IPS DF 6.9 (cell line): Measurements from ENCODE around the gene SOHLH1.
"Not testable (repeated sequence)": the region's sequence is repeated elsewhere in the genome, so short reads cannot be mapped to it uniquely, and the experiment has no call there.

Source experiments
- DNase-seq: peaks from one replicate; pipeline ENCODE4 v3.0.0-alpha.2; 2013; ENCODE audit warnings: low read depth, low spot score
- H3K27ac ChIP-seq: one replicate; pipeline ENCODE4 v1.5.1; 2013; ENCODE audit warnings: low read length, control low read depth
- H3K27me3 ChIP-seq: 2 replicates; pipeline ENCODE4 v1.6.1; 2013; ENCODE audit warnings: mild to moderate bottlenecking, low read length; ENCODE audit not compliant: control insufficient read depth, insufficient read depth
- H3K36me3 ChIP-seq: 2 replicates; pipeline ENCODE4 v1.6.1; 2013; ENCODE audit warnings: low read length; ENCODE audit not compliant: control insufficient read depth, insufficient read depth
- H3K4me1 ChIP-seq: 2 replicates; pipeline ENCODE4 v1.6.1; 2013; ENCODE audit warnings: low read length; ENCODE audit not compliant: control insufficient read depth, insufficient read depth
- H3K4me3 ChIP-seq: 2 replicates; pipeline ENCODE4 v1.5.1; 2013; ENCODE audit warnings: mild to moderate bottlenecking, low read length
- H3K9me3 ChIP-seq: 2 replicates; pipeline ENCODE4 v1.6.1; 2013; ENCODE audit warnings: low read length, inconsistent platforms; ENCODE audit not compliant: control insufficient read depth, insufficient read depth
- WGBS: extraction: QIAGEN DNeasy Blood & Tissue Kit; methylation state at CpG from one replicate; pipeline ENCODE4 v1.1.7; 2013; ENCODE audit warnings: mixed read lengths, missing lambda C conversion rate; ENCODE audit not compliant: insufficient read length, insufficient coverage; 5-methylcytosine and 5-hydroxymethylcytosine counted together

The SOHLH1 gene

DNA sequence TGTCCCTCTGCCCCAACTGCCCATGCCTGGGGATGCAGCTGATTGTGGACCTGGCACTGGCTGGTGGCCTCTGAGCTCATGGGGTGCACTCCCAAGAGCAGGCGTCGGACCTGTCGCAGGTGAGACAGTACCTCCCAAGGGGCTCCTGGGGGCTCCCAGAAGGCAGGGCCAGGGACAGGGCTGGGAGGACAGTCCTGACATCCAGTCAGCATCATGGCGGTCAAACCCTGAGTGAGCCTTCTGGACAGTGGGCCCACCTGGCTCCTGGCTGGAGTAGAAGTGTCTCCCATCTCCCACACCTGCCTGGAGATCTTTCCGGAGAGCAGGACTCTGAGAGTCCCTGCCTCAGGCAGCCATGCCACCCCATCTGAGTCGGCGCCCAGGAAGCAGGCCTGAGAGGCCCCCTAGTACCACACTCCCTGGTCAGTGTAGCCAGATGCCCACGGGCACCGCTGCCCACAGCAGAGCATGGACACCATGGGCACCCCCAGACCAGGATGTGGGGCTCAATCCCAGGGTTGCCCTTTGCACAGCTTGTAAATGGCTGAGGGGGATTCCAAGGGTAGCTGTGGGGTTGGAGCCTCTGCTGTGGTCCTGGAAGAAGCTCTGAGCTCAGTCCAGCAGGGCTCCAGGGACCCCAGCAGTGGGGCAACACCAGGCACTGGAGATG, 29.5 kb downstream of the SOHLH1 start:
- no peaks in the 10 kb centered on the region for H3K36me3 ChIP-seq
- no peaks in the 10 kb centered on the region for H3K9me3 ChIP-seq
- WGBS, result no CpG with 5 or more reads among the region's 9 CpGs
- no peak overlapping the region for H3K27ac ChIP-seq
- DNase-seq, result no peak
- no peak overlapping the region for H3K4me3 ChIP-seq
- no peaks in the 10 kb centered on the region for H3K27me3 ChIP-seq
- peaks cover 3% of the 10 kb centered on the region; the same call in 1 of the 2 replicates for H3K4me1 ChIP-seq

- WGBS, result no CpG with 5 or more reads among the region's 5 CpGs
- H3K4me1 ChIP-seq, DNase-seq, H3K4me3 ChIP-seq, H3K27me3 ChIP-seq, H3K27ac ChIP-seq, H3K9me3 ChIP-seq, H3K36me3 ChIP-seq: not testable (repeated sequence)
Observed at GRCh38 chr9:135669018-135669417, 30.3 kb downstream of the SOHLH1 start.

DNA sequence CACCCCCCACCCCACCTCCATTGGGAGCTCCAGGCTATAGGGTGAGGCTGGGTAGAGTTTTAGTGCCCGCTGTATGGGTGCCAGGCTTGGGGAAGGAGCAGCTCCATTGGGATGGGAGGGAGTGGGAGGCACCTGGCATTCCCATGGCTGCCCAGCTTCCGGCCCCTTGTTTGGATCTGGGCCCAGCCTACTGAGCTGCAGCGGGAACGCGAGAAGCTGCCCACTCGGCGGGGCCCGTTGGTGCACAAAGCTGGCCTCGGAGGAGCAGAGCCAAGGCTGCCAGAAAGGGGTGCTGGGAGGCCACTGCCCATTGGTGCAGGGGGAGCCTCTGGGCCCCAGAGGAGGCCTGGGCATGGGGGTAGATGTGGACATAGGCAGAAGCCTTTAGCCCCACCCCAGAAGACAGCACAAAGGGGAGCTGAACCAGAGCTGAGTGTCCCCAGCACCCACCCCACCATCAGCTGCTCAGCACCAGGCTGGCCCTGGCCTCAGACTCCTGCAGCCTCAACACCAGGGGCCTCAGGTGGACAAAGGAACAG, 31.7 kb downstream of the SOHLH1 start:
- Histone ChIP-seq H3K27ac (no peak overlapping the region), H3K4me1 (peaks cover 6% of the 10 kb centered on the region; the same call in 1 of the 2 replicates), H3K36me3 (no peaks in the 10 kb centered on the region), H3K4me3 (no peak overlapping the region), H3K27me3 (no peaks in the 10 kb centered on the region), H3K9me3 (no peaks in the 10 kb centered on the region)
- WGBS, result no CpG with 5 or more reads among the region's 9 CpGs
- no peak for DNase-seq

DNA sequence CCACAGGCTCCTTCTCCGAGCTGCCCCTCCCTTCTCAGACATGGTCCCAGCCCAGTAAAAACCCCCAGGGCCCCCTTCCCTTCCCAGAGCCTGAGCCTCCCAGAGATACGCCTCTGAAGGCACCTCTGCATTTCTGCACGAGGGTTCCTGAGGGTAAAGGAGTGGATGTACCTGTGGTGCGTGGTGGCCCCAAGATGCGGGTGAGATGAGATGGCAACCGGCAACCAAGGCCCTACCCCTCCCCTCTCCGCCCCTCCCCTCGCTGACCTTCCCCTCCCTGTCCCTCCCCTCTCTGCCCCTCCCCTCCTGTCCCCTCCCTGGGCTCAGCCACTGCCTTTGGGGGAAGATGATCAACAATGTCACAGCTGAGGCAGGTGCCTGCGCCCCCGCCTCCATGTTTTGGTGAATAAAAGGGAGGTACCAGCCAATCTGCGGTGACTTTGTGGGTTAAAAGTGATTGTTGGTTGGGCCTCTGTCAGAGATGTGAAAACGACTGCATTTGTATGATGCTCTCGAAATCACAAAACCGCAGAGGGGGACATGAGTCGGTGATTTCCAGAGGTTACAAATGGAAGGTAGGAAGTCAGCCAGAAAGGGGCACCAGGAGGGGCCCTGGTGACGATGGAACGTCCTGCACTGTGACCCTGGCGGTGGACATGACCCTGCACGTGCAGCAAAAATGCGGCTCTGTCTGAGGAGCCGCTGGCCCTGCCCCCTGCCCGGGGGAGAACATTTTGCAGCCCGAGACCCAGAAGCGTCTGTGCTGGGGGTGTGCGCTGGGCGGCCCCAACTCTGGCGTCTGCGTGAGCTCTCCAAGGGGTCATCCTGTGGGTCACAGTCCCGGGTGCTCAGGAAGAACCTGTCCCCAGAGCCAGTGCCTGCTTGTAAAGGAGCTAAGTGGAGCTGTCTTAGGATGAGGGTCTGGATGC, 32.5 kb downstream of the SOHLH1 start:
- H3K36me3 ChIP-seq, result no peaks in the 10 kb centered on the region
- no peak overlapping the region for H3K4me3 ChIP-seq
- H3K27ac ChIP-seq, result no peak overlapping the region
- no peaks in the 10 kb centered on the region for H3K27me3 ChIP-seq
- WGBS, result no CpG with 5 or more reads among the region's 29 CpGs
- peaks cover 3% of the 10 kb centered on the region; the same call in 1 of the 2 replicates for H3K4me1 ChIP-seq
- H3K9me3 ChIP-seq, result no peaks in the 10 kb centered on the region
- DNase-seq, result no peak

DNA sequence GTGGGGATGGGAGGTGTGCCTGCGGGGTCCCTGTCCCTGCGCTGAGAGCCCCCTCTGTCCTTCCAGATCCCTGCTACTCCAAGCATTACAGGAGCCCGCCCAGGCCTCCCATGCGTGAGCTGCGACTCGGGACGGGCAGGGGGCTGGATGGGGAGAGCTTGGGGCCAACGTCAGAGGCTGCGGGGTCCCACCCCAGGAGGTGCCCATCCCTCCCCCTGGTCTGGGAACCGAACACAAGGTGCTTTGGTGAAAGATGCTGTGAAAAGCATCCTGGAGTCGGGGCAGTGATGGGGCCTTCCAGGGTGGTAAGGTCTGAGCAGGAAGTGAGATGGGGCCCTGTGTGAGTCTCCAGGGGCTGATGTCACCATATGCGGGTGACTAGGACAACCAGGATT, 33.5 kb downstream of the SOHLH1 start:
- peaks cover 3% of the 10 kb centered on the region; the same call in 1 of the 2 replicates for H3K4me1 ChIP-seq
- no peaks in the 10 kb centered on the region for H3K9me3 ChIP-seq
- no peaks in the 10 kb centered on the region for H3K27me3 ChIP-seq
- WGBS, result no CpG with 5 or more reads among the region's 12 CpGs
- H3K27ac ChIP-seq, result no peak overlapping the region
- H3K36me3 ChIP-seq, result no peaks in the 10 kb centered on the region
- H3K4me3 ChIP-seq, result no peak overlapping the region
- DNase-seq, result no peak

DNA sequence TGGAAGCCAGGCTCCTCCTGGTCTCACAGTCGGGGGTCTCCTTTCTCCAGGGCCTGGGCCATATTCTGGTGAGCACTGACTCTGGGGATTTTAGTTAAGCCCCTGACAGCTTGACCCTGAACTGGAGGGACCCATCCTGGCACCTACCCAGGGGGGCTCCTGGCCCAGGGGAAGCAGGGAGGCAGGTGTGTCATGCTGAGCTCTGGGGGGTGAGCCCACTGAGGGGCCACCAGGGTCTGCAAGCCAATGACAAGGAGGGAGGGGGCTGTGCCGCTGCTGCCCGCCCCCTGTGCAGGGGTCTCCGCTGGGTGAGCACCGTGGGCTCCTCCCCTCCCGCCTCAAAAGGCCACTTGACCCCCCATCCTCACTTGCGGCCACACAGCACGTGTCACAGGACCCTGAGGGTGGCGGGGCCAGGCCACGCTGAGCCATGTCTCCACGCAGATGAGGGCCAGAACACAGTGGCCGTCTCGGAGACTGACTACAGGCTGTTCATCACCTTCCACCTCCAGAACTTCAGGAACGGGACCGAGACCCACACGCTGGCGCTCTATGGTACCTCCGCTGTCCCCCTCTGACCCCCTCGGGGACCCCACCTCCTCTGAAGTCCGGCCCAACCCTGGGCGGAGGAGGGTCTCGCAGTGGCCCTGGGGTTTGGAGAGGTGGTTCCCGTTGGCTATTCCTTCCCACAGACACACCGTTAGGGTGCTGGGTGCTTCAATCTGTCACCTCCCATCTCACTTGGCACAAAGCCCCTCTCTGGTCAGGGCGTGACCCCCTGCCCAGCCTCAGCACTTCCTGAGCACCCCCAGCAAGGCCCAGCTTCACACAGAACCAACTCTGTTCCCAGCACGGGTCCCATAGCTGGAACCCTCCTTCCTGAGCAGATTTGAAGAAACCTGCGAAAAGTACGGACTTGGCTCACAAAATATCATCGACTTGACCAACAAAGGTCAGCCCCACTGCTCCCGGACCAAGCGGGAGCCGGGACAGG, 34.2 kb downstream of the SOHLH1 start:
- H3K27me3 ChIP-seq, result no peaks in the 10 kb centered on the region
- H3K9me3 ChIP-seq, result no peaks in the 10 kb centered on the region
- no peaks in the 10 kb centered on the region for H3K36me3 ChIP-seq
- H3K4me1 ChIP-seq, result peaks cover 3% of the 10 kb centered on the region; the same call in 1 of the 2 replicates
- H3K27ac ChIP-seq, result no peak overlapping the region
- no CpG with 5 or more reads among the region's 32 CpGs for WGBS
- DNase-seq, result no peak
- H3K4me3 ChIP-seq, result no peak overlapping the region

- WGBS, result no CpG with 5 or more reads among the region's 10 CpGs
- peaks cover 3% of the 10 kb centered on the region; the same call in 1 of the 2 replicates for H3K4me1 ChIP-seq
Observed at GRCh38 chr9:135664266-135664665, 35.0 kb downstream of the SOHLH1 start.

DNA sequence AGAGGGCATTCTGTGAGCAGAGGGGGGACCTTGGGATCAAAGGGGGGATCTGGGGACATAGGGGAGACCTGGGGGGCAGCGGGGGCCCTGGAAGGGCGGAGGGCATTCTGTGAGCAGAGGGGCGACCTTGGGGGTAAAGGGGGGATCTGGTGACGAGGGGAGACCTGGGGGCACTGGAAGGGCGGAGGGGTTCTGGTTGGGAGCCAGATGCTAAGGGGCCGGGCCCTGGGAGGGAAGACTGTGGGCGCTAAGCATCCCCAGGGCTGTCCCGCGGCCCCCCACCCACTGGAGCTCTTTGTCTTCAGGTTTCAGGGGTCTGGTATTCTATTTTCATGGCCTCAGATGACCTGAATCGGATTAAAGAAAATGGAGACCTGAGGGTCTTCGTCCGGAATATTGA, 35.4 kb downstream of the SOHLH1 start:
- H3K4me1 ChIP-seq, result peaks cover 3% of the 10 kb centered on the region; the same call in 1 of the 2 replicates
- no peaks in the 10 kb centered on the region for H3K36me3 ChIP-seq
- DNase-seq, result no peak
- no peaks in the 10 kb centered on the region for H3K9me3 ChIP-seq
- no peaks in the 10 kb centered on the region for H3K27me3 ChIP-seq
- no peak overlapping the region for H3K4me3 ChIP-seq
- no CpG with 5 or more reads among the region's 12 CpGs for WGBS
- H3K27ac ChIP-seq, result no peak overlapping the region

More at GRCh38 chr9:135664266-135664665, 35.0 kb downstream of the SOHLH1 start:
- no peaks in the 10 kb centered on the region for H3K27me3 ChIP-seq
- H3K27ac ChIP-seq, result no peak overlapping the region
- DNase-seq, result no peak
- H3K9me3 ChIP-seq, result no peaks in the 10 kb centered on the region
- no peak overlapping the region for H3K4me3 ChIP-seq
- H3K36me3 ChIP-seq, result no peaks in the 10 kb centered on the region

- no peak for DNase-seq
- Histone ChIP-seq H3K4me3 (no peak overlapping the region), H3K27me3 (no peaks in the 10 kb centered on the region), H3K4me1 (peaks cover 3% of the 10 kb centered on the region; the same call in 1 of the 2 replicates), H3K9me3 (no peaks in the 10 kb centered on the region), H3K27ac (no peak overlapping the region), H3K36me3 (no peaks in the 10 kb centered on the region)
- WGBS, result no CpG with 5 or more reads among the region's 3 CpGs
Observed at GRCh38 chr9:135663451-135663770, 35.9 kb downstream of the SOHLH1 start.
